HepG2 (cell line): ENCODE data around the gene SERP1. TPM values are rescaled to one million over a fixed set of nuclear protein-coding genes. Genes with fewer than 3 reads are reported as not detected.

Source experiments
- CBX1 ChIP-seq: IDR thresholded peaks from one replicate; pipeline ENCODE4 v1.6.1; 2016; ENCODE audit warnings: antibody characterized with exemption, low read depth
- MYC ChIP-seq: sonication (generic); formaldehyde crosslinking; IDR thresholded peaks from 2 replicates; pipeline ENCODE4 v1.9.0; 2021; ENCODE audit warnings: missing genetic modification reagents, borderline replicate concordance
- SRSF1 ChIP-seq: fragments of 200-400 bp; formaldehyde crosslinking; optimal IDR thresholded peaks from 2 replicates; pipeline ENCODE3; 2017; ENCODE audit warnings: mild to moderate bottlenecking, low read depth, low read length, moderate library complexity
- TFDP1 ChIP-seq: IDR thresholded peaks from 2 replicates; pipeline ENCODE4 v1.6.1; 2016; ENCODE audit warnings: missing compliant biosample characterization, missing genetic modification reagents, borderline replicate concordance
- ZEB1 ChIP-seq: IDR thresholded peaks from 2 replicates; pipeline ENCODE4 v1.6.1; 2012; ENCODE audit warnings: mild to moderate bottlenecking, low read depth, inconsistent platforms; ENCODE audit not compliant: insufficient replicate concordance
- ZFP41 ChIP-seq: sonication (generic); formaldehyde crosslinking; IDR thresholded peaks from 2 replicates; pipeline ENCODE4 v1.4.0; 2020; ENCODE audit warnings: mild to moderate bottlenecking, missing genetic modification reagents, borderline replicate concordance
- ZFY ChIP-seq: sonication (generic); formaldehyde crosslinking; IDR thresholded peaks from 2 replicates; pipeline ENCODE4 v1.4.0; 2020; ENCODE audit warnings: missing genetic modification reagents
- ZNF282 ChIP-seq: fragments of 450-650 bp; IDR thresholded peaks from 2 replicates; pipeline ENCODE4 v1.6.1; 2018; ENCODE audit not compliant: partially characterized antibody
- ZNF407 ChIP-seq: sonication (generic); formaldehyde crosslinking; IDR thresholded peaks from one replicate; pipeline ENCODE4 v1.5.1; 2020; ENCODE audit warnings: mild to moderate bottlenecking, missing genetic modification reagents; ENCODE audit errors: not compliant biosample characterization
- ZNF513 ChIP-seq: sonication (generic); formaldehyde crosslinking; conservative IDR thresholded peaks from 2 replicates; pipeline ENCODE4 v1.5.0; 2020; ENCODE audit warnings: missing genetic modification reagents
- ZNF749 ChIP-seq: sonication (generic); formaldehyde crosslinking; IDR thresholded peaks from 2 replicates; pipeline ENCODE4 v1.8.0; 2022; ENCODE audit warnings: mild to moderate bottlenecking, missing genetic modification reagents, moderate library complexity, borderline replicate concordance
- polyA plus RNA-seq, 8 experiments: library from polyadenylated mRNA; depleted of rRNA in 3 of 8; stranded (reverse) in 7 of 8; unstranded in 1 of 8; fragments of >200 nt; fragmentation: Illumina TruSeq in 4 of 8; extraction: Trizol in 4 of 8; gene quantifications; 2 replicates each; pipeline versions ENCODE4 v1.2.1 to v1.2.3, GENCODE V29; 2011 to 2016; ENCODE audit warnings: low read depth in 4 of 8, missing spikeins in 1 of 8, mixed read lengths in 1 of 8; ENCODE audit not compliant: insufficient read depth in 1 of 8
- total RNA-seq, 5 experiments: library from RNA; depleted of rRNA; stranded (reverse); fragments of >200 nt; fragmentation: Illumina TruSeq; extraction: Trizol; gene quantifications; 2 replicates each; pipeline ENCODE4 v1.2.3, GENCODE V29; 2016; ENCODE audit warnings: low read depth in 1 of 5
- TF ChIP-seq, protein P1 (sequence below): IDR thresholded peaks from 2 replicates; pipeline ENCODE4 v1.6.1; 2016; ENCODE audit warnings: missing compliant biosample characterization, missing genetic modification reagents, borderline replicate concordance
- TF ChIP-seq, protein P2 (sequence below): sonication (generic); formaldehyde crosslinking; conservative IDR thresholded peaks from 2 replicates; pipeline ENCODE4 v1.8.1; 2023; ENCODE audit warnings: missing genetic modification reagents

Gene SERP1
- total and polyA plus RNA-seq, 2 of the 13 experiments (the other 11 are each of a cell fraction or from before 2014, with no cell fraction given), result 61.2 to 95.0 TPM

- TF ChIP-seq ZNF407 (CRISPR knock-in tag), result no peak
- TF ChIP-seq, protein P1, sequence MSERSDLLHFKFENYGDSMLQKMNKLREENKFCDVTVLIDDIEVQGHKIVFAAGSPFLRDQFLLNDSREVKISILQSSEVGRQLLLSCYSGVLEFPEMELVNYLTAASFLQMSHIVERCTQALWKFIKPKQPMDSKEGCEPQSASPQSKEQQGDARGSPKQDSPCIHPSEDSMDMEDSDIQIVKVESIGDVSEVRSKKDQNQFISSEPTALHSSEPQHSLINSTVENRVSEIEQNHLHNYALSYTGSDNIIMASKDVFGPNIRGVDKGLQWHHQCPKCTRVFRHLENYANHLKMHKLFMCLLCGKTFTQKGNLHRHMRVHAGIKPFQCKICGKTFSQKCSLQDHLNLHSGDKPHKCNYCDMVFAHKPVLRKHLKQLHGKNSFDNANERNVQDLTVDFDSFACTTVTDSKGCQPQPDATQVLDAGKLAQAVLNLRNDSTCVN (CRISPR knock-in tag), result no peak
- no peak for TF ChIP-seq ZNF282
- TF ChIP-seq ZFP41 (CRISPR knock-in tag), result no peak
- TF ChIP-seq SRSF1, result no peak
- TF ChIP-seq ZNF513 (CRISPR knock-in tag), result no peak
- TF ChIP-seq TFDP1, result no peak
- TF ChIP-seq ZFY, result no peak
- TF ChIP-seq CBX1, result no peak
- TF ChIP-seq ZEB1, result no peak
- no peak for TF ChIP-seq ZNF749 (CRISPR knock-in tag)
- TF ChIP-seq, protein P2, sequence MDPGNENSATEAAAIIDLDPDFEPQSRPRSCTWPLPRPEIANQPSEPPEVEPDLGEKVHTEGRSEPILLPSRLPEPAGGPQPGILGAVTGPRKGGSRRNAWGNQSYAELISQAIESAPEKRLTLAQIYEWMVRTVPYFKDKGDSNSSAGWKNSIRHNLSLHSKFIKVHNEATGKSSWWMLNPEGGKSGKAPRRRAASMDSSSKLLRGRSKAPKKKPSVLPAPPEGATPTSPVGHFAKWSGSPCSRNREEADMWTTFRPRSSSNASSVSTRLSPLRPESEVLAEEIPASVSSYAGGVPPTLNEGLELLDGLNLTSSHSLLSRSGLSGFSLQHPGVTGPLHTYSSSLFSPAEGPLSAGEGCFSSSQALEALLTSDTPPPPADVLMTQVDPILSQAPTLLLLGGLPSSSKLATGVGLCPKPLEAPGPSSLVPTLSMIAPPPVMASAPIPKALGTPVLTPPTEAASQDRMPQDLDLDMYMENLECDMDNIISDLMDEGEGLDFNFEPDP (CRISPR knock-in tag), result no peak
- TF ChIP-seq MYC, result no peak
These were observed 674 bp downstream of the SERP1 start (continued) for GRCh38 chr3:150545419-150546225.
